ENCODE measurements around the gene GCSH.

- TF ChIP-seq RAD21 (IDR thresholded peaks at IDR 0.05; ENCODE audit: low read depth) (peak; percentile 91), MAX (IDR thresholded peaks at IDR 0.05) (no peak), CTCF (IDR thresholded peaks at IDR 0.05 in 2 of 3, conservative IDR thresholded peaks at IDR 0.05 in 1 of 3; ENCODE audit: borderline replicate concordance in 1 of 3, insufficient read depth in 1 of 3, low read depth in 2 of 3, low read length in 2 of 3) (peak; percentile 99 to 100 (median 100)), FOSL1 (IDR thresholded peaks at IDR 0.05; ENCODE audit: low read depth) (no peak), POLR2AphosphoS5 (IDR thresholded peaks at IDR 0.05; ENCODE audit: low read depth, low read length) (peak; percentile 77), EGR1 (IDR thresholded peaks at IDR 0.05; ENCODE audit: low read depth) (no peak), ZBTB33 (IDR thresholded peaks at IDR 0.05; ENCODE audit: extremely low read depth, insufficient replicate concordance, low read length) (peak; percentile 47), CEBPB (IDR thresholded peaks at IDR 0.05; ENCODE audit: low read depth) (0 out of 2 replicates have a peak, but pooled peaks have one; percentile 38)
These were observed 60.7 kb downstream of the GCSH start, which contains the start of gene ATMIN for GRCh38 chr16:81035398-81035974.

All from HCT116 (cell line).